Frontal cortex (tissue), 4 donors: Measurements from ENCODE around the gene WNT2. TPM values are rescaled to one million over a fixed set of nuclear protein-coding genes. Genes with fewer than 3 reads are reported as not detected.
"Not testable (repeated sequence)": the region's sequence is repeated elsewhere in the genome, so short reads cannot be mapped to it uniquely, and the experiment has no call there.

ENCODE experiments used
- DNase-seq, 2 donors: peaks; one replicate each; pipeline ENCODE4 v3.0.0; 2012; ENCODE audit warnings: low spot score in 2 of 2
- FAIRE-seq: peaks from 2 replicates; lab custom pipeline; 2012; peaks lifted over from hg19 to GRCh38; lab: Jason Lieb, UNC
- total RNA-seq: library from RNA; depleted of rRNA; stranded (reverse); fragments of >200 nt; gene quantifications from one replicate; pipeline ENCODE4 v1.2.3, GENCODE V29; 2014
- donor health status: control.
- donor health status: control.
- donor health status: control.

Gene WNT2
- total RNA-seq, 1 donor from 2014 or later: 0.41 TPM

DNA sequence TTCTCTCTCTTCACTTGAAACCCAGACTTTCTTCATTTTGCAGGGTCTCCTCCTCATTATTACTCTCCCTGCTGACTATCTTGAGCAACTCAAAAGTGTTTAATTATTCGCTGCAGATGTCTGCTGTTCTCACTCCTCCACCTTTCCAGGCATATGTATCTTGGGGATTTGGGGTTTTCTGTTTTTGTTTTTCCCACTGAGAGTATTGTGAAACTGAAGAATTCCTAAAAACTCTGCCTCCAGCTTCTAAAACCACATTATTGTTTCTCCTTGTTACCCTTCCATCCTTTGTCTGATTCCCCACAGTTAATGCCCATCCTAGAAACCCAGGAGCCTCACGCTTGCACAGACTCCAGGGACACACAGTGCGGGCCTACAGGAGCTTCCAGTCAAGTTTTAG lies 51.3 kb downstream of the WNT2 start:
- FAIRE-seq (no peak), DNase-seq (no peak)

DNA sequence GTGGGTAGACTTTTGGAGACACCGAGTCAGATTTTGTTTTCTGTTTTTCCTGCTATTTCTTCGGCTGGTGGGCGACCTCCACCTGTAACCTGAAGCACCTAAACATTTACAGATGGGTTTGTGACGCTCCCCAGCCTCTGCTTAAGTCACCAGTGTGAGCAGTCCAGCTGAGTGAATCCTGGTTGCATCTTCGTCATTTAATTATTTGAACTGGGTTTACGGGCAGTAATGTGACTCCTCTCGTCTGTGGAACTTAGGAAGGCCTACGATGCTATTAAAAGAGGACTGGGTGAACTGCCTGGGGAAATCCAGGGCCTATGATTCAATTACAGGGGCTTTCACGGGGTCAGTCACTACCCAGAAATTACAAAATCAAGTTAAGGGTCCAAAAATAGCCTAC lies 52.5 kb downstream of the WNT2 start:
- FAIRE-seq: no peak
- no peak for DNase-seq

DNA sequence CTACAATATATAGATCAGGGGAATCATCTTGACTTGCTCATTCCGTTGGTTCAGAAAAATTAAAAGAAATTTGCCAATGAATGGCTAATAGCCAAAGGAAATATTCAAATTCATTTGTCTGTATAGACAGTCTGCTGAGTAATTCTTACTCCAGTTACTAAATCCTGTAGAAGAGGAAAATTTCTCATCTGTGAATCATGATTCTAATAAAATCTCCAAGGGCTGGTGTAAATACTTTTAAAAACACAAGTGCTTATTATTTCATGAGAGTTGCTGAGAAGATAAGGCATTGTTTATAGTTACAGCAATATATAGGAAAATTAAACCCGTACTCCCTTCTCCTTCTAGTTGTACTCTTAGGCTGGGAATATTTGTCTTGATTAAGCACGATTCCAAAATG lies 53.0 kb downstream of the WNT2 start:
- DNase-seq: no peak
- FAIRE-seq: no peak

GRCh38 chr7:117269417-117269816 lies 53.4 kb downstream of the WNT2 start:
- DNase-seq (no peak), FAIRE-seq (no peak)

- DNase-seq (no peak), FAIRE-seq (no peak)
These were observed 58.1 kb downstream of the WNT2 start for GRCh38 chr7:117264716-117265115.

DNA sequence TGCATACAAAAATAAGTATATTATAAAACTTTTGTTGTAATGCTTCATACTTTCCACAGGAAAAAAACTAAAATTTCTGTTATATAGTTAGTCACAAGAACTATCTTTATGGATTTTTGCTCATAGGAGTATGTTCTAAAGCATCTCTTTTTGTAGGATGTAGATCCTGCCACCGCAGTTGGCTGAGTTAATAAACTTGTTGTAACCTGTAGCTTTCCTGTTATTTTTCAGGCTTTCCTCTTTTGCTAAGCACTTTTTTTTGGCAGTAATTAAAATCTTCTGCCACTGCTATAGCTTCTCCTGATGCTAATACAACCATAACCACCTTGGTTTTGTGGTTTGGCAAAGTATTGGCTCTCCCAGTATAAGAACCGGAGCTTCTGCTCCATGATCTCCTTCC lies 60.3 kb downstream of the WNT2 start:
- no peak for FAIRE-seq
- no peak for DNase-seq

DNA sequence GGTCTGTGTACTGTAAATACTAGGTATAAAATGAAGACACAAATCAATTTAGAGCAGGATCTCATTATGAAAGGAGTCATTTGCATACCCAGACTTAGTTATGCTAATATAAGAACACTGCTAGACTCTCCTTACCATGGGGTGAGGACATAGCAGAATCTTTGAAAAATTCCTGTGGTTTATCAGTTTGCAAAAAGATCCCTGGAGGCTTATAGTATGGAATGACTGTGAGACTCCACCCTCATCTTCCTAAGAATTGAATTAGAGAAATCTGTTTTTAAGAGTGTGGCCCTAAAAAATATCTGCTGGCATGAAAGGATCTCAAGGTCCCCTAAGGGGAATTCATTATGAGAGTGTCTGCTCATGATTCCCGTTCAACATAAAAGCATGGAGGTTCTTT lies 63.2 kb downstream of the WNT2 start:
- DNase-seq (no peak), FAIRE-seq (no peak)

DNA sequence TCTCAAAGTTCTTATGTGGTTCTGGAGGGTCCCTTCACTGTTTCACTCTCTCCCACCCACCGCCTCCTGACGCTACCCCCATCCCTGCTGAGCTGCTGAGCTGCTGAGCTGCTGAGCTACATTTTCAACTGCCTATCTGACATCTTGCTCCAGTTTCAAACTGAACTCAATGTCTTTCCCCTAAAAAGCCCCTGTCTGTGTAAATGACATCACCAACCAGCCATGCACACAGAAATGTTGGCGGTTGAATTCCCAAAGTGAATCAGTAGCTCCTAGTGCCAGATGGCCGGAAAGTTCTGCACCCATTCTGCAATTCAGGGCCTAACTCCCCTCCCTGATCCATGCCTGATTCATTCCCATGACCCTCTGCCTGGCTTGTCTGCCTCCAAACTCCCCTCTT lies 71.2 kb downstream of the WNT2 start:
- FAIRE-seq: no peak

GRCh38 chr7:117250801-117251200 lies 72.1 kb downstream of the WNT2 start:
- FAIRE-seq (no peak), DNase-seq (no peak)

More for the DNA sequence above, 71.2 kb downstream of the WNT2 start:
- no peak for DNase-seq

GRCh38 chr7:117250245-117250644 lies 72.6 kb downstream of the WNT2 start:
- DNase-seq (no peak), FAIRE-seq (no peak)

GRCh38 chr7:117249696-117250095 lies 73.2 kb downstream of the WNT2 start:
- no peak for DNase-seq
- FAIRE-seq: no peak

- DNase-seq (peak in 1 of 2 donors; percentile 5), FAIRE-seq (no peak)
These were observed 74.0 kb downstream of the WNT2 start for GRCh38 chr7:117248829-117249228.

GRCh38 chr7:117247809-117248208 lies 75.0 kb downstream of the WNT2 start:
- FAIRE-seq (no peak), DNase-seq (no peak)

DNA sequence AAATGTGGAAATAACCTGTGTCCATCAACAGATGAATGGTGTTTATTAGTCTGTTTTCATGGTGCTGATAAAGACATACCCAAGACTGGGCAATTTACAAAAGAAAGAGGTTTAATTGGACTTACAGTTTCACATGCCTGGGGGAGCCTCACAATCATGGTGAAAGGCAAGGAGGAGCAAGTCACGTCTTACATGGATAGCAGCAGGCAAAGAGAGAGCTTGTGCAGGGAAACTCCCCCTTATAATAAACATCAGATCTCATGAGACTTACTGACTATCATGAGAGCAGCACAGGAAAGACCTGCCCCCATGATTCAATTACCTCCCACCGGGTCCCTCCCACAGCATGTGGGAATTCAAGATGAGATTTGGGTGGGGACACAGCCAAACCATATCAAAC lies 77.2 kb downstream of the WNT2 start:
- FAIRE-seq, DNase-seq: not testable (repeated sequence)

DNA sequence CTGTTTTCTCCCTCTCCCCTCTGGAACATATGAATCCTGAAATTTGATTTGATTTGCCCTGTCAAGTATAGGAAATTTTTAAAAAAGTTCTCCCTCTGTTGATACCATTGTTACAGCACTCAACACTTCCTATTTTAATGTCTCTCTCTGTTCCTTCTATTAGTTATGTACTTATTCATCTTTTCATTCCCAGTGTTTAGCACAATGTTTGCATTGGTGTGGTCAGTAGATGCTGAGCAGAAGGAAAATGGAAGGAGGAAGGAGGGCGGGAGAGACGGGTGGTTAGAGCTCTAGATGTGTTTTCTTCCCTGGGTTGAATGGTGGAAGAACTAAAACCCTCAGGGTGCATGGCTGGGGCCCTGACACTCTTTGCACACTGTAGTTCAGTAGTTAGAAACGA lies 79.5 kb downstream of the WNT2 start:
- FAIRE-seq (no peak), DNase-seq (no peak)

DNA sequence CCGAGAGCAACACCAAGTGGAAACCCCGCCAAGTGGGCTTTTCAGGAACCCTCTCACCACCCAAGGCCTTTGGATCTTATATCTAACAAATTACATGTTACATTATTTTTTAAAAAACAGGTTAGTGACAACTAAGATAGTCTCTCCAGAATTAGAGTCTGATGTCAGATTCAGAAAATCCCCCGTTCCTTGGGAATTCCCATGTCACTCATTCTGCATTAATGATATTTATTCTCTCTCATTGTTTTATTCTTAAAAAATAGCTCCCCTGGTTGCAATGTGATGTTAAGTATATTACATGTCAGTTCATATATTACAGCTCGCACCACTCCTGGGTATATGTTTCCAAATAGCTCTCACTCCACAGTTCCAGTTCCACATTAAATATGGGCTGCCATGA lies 81.8 kb downstream of the WNT2 start:
- FAIRE-seq (no peak), DNase-seq (no peak)

GRCh38 chr7:117238937-117239336 lies 83.9 kb downstream of the WNT2 start:
- FAIRE-seq: no peak
- no peak for DNase-seq

- DNase-seq (no peak), FAIRE-seq (no peak)
These were observed 84.4 kb downstream of the WNT2 start for GRCh38 chr7:117238472-117238871.

DNA sequence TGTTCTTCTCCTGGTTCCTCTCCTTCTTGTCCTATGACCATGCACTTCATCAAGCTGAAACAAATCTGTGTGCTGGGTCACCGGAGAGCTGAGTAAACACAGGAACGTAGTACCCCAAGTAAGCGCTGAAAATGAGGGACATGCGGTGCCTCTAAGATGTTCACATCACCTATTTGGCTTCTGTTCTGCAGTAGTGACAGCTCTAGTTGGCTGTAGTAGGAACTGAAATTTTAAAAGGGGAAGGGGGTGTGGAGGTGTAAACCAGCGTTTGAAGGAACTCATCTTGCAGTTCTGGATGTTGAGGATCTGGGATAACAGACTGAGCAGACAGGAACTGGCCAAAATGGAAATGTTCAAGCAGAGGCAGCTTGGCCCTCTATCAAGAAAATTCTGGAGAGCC lies 85.2 kb downstream of the WNT2 start:
- no peak for DNase-seq
- no peak for FAIRE-seq

- FAIRE-seq (no peak), DNase-seq (no peak)
These were observed 91.9 kb downstream of the WNT2 start for GRCh38 chr7:117231047-117231359.

- no peak for FAIRE-seq
- DNase-seq: no peak
These were observed 92.4 kb downstream of the WNT2 start for GRCh38 chr7:117230276-117231046.

- no peak for DNase-seq
- no peak for FAIRE-seq
These were observed 93.5 kb downstream of the WNT2 start for GRCh38 chr7:117229350-117229749.
